Muscle of leg (tissue), 11 donors: Measurements from ENCODE around the gene MAP3K3. TPM values are rescaled to one million over a fixed set of nuclear protein-coding genes. Genes with fewer than 3 reads are reported as not detected.
A peak's percentile ranks its signal among the peaks of the same experiment; 100 is the strongest.

Source experiments
- DNase-seq: peaks from one replicate; pipeline ENCODE4 v3.0.0; 2013
- H3K27ac ChIP-seq: one replicate; pipeline ENCODE4 v1.5.1; 2013; ENCODE audit warnings: mild to moderate bottlenecking, low read length, control low read depth
- H3K27me3 ChIP-seq: one replicate; pipeline ENCODE4 v1.6.1; 2013; ENCODE audit warnings: low read length; ENCODE audit not compliant: control insufficient read depth, insufficient read depth
- H3K36me3 ChIP-seq: one replicate; pipeline ENCODE4 v1.6.1; 2013; ENCODE audit warnings: low read length; ENCODE audit not compliant: control insufficient read depth, insufficient read depth
- H3K4me1 ChIP-seq: one replicate; pipeline ENCODE4 v1.6.1; 2013; ENCODE audit warnings: low read length; ENCODE audit not compliant: control insufficient read depth, insufficient read depth
- H3K4me3 ChIP-seq: one replicate; pipeline ENCODE4 v1.5.1; 2013; ENCODE audit warnings: low read length, control low read depth
- H3K9me3 ChIP-seq: replicated peaks from 2 replicates; pipeline ENCODE4 v1.6.1; 2013; ENCODE audit warnings: low read depth, low read length; ENCODE audit not compliant: control insufficient read depth
- WGBS: methylation state at CpG from one replicate; pipeline ENCODE4 v1.1.5; 2013; ENCODE audit warnings: missing lambda C conversion rate; ENCODE audit not compliant: insufficient coverage; 5-methylcytosine and 5-hydroxymethylcytosine counted together
- polyA plus RNA-seq, 8 donors: library from polyadenylated mRNA; unstranded; fragments of 120-200 nt; gene quantifications; one replicate each; pipeline versions ENCODE4 v1.2.1 to v1.2.3, GENCODE V29; 2013; ENCODE audit warnings: inconsistent platforms in 1 of 8, low replicate concordance in 1 of 8; ENCODE audit not compliant: insufficient read length in 8 of 8, insufficient read depth in 1 of 8
- total RNA-seq: library from RNA; stranded (reverse); fragments of 120-200 nt; gene quantifications from one replicate; pipeline ENCODE4 v1.2.4, GENCODE V29; 2013

Gene MAP3K3
- total and polyA plus RNA-seq, 9 donors = 20.5 to 26.7 (median 22.9) TPM

- Histone ChIP-seq H3K27ac (no peak overlapping the region), H3K36me3 (peaks cover 20% of the 10 kb centered on the region), H3K4me1 (peaks cover 18% of the 10 kb centered on the region)
These were observed 76.2 kb downstream of the MAP3K3 start for GRCh38 chr17:63698381-63698885.

GRCh38 chr17:63698886-63699637 lies 76.8 kb downstream of the MAP3K3 start:
- H3K9me3 ChIP-seq = no peaks in the 10 kb centered on the region
- H3K36me3 ChIP-seq = peaks cover 19% of the 10 kb centered on the region
- H3K4me1 ChIP-seq = peaks cover 18% of the 10 kb centered on the region
- 9% methylated on average over 29 of the region's 45 CpGs for WGBS
- no peak overlapping the region for H3K27ac ChIP-seq
- H3K27me3 ChIP-seq = no peaks in the 10 kb centered on the region
- peak; percentile 63 for DNase-seq
- peak overlapping the region; percentile 36 for H3K4me3 ChIP-seq

More at GRCh38 chr17:63698381-63698885, 76.2 kb downstream of the MAP3K3 start:
- peak overlapping the region; percentile 36 for H3K4me3 ChIP-seq
- H3K27me3 ChIP-seq = no peaks in the 10 kb centered on the region
- H3K9me3 ChIP-seq = no peaks in the 10 kb centered on the region
- DNase-seq = no peak
- 28% methylated on average over 16 of the region's 24 CpGs for WGBS

GRCh38 chr17:63699638-63700527 lies 77.7 kb downstream of the MAP3K3 start, which contains the start of gene LIMD2:
Gene LIMD2, minus strand, starts transcription at chr17:63700125. Its CDS starts 827 bp downstream, at chr17:63699298.
- H3K4me1 ChIP-seq = peaks cover 18% of the 10 kb centered on the region
- no peaks in the 10 kb centered on the region for H3K27me3 ChIP-seq
- WGBS = under 1% methylated on average over 130 of the region's 133 CpGs
- peak within 1 kb of the TSS; percentile 38 for H3K4me3 ChIP-seq
- H3K27ac ChIP-seq = peak within 1 kb of the TSS; percentile 69
- peak; percentile 65 for DNase-seq
- no peaks in the 10 kb centered on the region for H3K9me3 ChIP-seq
- peaks cover 19% of the 10 kb centered on the region for H3K36me3 ChIP-seq

- peak; percentile 69 for DNase-seq
- H3K36me3 ChIP-seq = peaks cover 27% of the 10 kb centered on the region
- H3K27ac ChIP-seq = peak overlapping the region; percentile 69
- peak overlapping the region; percentile 38 for H3K4me3 ChIP-seq
- H3K9me3 ChIP-seq = no peaks in the 10 kb centered on the region
- H3K4me1 ChIP-seq = peaks cover 18% of the 10 kb centered on the region
- WGBS = under 1% methylated on average over 83 of the region's 88 CpGs
- no peaks in the 10 kb centered on the region for H3K27me3 ChIP-seq
These were observed 78.6 kb downstream of the MAP3K3 start for GRCh38 chr17:63700528-63701455.

GRCh38 chr17:63701456-63701820 lies 79.2 kb downstream of the MAP3K3 start:
- Histone ChIP-seq H3K27ac (peak overlapping the region; percentile 69), H3K36me3 (peaks cover 33% of the 10 kb centered on the region), H3K4me1 (peaks cover 18% of the 10 kb centered on the region)

GRCh38 chr17:63701868-63702720 lies 79.9 kb downstream of the MAP3K3 start:
- Histone ChIP-seq H3K4me1 (peaks cover 18% of the 10 kb centered on the region), H3K36me3 (peaks cover 38% of the 10 kb centered on the region), H3K9me3 (no peaks in the 10 kb centered on the region), H3K4me3 (no peak overlapping the region), H3K27me3 (no peaks in the 10 kb centered on the region), H3K27ac (no peak overlapping the region)
- 75% methylated on average over 9 of the region's 19 CpGs for WGBS
- no peak for DNase-seq

More at GRCh38 chr17:63701456-63701820, 79.2 kb downstream of the MAP3K3 start:
- WGBS = 56% methylated on average over 9 of the region's 10 CpGs
- DNase-seq = no peak
- Histone ChIP-seq H3K4me3 (peak overlapping the region; percentile 37), H3K27me3 (no peaks in the 10 kb centered on the region), H3K9me3 (no peaks in the 10 kb centered on the region)

GRCh38 chr17:63702721-63703015 lies 80.5 kb downstream of the MAP3K3 start:
- H3K36me3 ChIP-seq = peaks cover 42% of the 10 kb centered on the region
- no peak overlapping the region for H3K4me3 ChIP-seq
- H3K27me3 ChIP-seq = no peaks in the 10 kb centered on the region
- no peaks in the 10 kb centered on the region for H3K9me3 ChIP-seq
- 80% methylated on average over 3 of the region's 6 CpGs for WGBS
- no peak for DNase-seq
- H3K4me1 ChIP-seq = peaks cover 18% of the 10 kb centered on the region
- no peak overlapping the region for H3K27ac ChIP-seq

GRCh38 chr17:63703029-63703428 lies 80.8 kb downstream of the MAP3K3 start:
- H3K4me3 ChIP-seq = no peak overlapping the region
- peaks cover 18% of the 10 kb centered on the region for H3K4me1 ChIP-seq
- no peak for DNase-seq
- WGBS = 82% methylated on average over 5 of the region's 5 CpGs
- no peaks in the 10 kb centered on the region for H3K9me3 ChIP-seq
- no peaks in the 10 kb centered on the region for H3K27me3 ChIP-seq
- no peak overlapping the region for H3K27ac ChIP-seq
- H3K36me3 ChIP-seq = peaks cover 42% of the 10 kb centered on the region
